KOPT-K1 (cell line): ENCODE measurements around the gene LALBA.

Source experiments
- H3K27ac ChIP-seq: fragments of 200-600 bp; sonication (generic); 2 replicates; pipeline ENCODE4 v1.5.1; 2016; ENCODE audit warnings: antibody characterized with exemption, mild to moderate bottlenecking, low read depth, low read length; ENCODE audit not compliant: poor library complexity, severe bottlenecking
- H3K36me3 ChIP-seq: fragments of 200-600 bp; sonication (generic); 2 replicates; pipeline ENCODE4 v1.5.1; 2017; ENCODE audit warnings: antibody characterized with exemption, mild to moderate bottlenecking, low read length, moderate library complexity; ENCODE audit not compliant: insufficient read depth
- H3K9me3 ChIP-seq: fragments of 200-600 bp; sonication (generic); 2 replicates; pipeline ENCODE4 v1.5.1; 2017; ENCODE audit warnings: antibody characterized with exemption, low read length, mild to moderate bottlenecking; ENCODE audit not compliant: insufficient read depth, poor library complexity, severe bottlenecking

Gene LALBA

DNA sequence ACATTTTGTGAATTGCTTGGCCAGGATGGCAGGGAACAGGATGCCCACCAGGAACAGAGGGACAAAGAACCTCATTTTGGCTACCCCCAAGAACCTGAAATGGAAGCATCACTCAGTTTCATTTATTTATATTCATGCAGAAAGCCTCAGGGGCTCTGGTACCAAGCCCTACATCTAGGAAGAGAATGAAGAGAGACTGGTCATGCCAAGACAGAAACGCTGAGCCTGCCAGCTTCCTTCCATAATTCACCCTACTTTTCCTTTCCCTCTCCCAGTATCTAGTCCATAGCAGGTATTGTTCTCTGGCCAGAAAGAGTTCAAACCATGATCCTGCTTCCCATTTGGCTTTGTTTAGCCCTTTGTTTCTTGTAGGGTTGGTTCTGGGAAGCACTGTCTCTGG, at the start of gene LALBA:
Gene LALBA (minus strand): TSS at position 101 of the 400 bp plus-strand sequence. CDS start 26 bp downstream, at position 75.
- no peak within 1 kb of the TSS for H3K27ac ChIP-seq
- no peaks in the 10 kb centered on the region for H3K9me3 ChIP-seq
- H3K36me3 ChIP-seq: no peaks in the 10 kb centered on the region

DNA sequence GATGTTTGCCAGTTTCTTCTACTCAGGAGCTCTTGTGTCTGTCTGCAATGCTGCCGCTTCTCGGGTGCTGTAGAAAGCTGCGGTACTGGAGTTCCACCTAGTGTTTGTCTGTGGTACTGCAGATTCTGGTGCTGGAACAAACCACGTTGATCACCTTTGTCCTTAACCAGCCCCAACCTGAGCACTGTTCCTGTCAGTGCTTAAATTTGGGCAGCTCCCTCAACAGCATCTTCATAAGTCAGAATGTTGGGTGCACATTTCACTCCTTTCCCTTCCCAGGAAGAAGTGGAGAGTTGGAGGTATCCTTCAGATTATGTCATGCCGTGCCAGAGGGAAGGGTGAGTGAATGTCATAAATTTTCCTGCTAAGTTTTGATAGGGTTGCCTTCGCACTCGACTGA, 48.7 kb upstream of the LALBA start:
- H3K27ac ChIP-seq: no peak overlapping the region
- H3K9me3 ChIP-seq: peaks cover 12% of the 10 kb centered on the region
- H3K36me3 ChIP-seq: no peaks in the 10 kb centered on the region

DNA sequence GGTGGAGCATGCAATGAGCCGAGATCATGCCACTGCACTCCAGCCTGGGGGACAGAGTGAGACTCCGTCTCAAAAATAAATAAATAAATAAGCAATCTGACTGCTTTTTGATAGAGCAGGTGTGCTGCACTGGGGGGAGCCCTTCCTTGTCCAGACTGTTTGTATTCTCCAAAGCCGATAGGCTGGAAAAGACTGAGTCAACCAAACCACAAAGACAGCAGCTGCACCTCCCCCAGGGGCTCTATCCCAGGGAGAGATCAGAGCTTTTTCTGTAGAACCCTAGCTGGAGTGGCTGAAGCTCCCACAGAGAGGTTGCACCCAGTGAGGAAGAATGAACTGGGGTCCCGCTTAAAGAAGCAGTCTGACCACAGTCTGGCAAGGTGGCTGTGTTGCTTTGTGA, 45.8 kb upstream of the LALBA start:
- Histone ChIP-seq H3K36me3 (no peaks in the 10 kb centered on the region), H3K27ac (no peak overlapping the region), H3K9me3 (peaks cover 23% of the 10 kb centered on the region)

DNA sequence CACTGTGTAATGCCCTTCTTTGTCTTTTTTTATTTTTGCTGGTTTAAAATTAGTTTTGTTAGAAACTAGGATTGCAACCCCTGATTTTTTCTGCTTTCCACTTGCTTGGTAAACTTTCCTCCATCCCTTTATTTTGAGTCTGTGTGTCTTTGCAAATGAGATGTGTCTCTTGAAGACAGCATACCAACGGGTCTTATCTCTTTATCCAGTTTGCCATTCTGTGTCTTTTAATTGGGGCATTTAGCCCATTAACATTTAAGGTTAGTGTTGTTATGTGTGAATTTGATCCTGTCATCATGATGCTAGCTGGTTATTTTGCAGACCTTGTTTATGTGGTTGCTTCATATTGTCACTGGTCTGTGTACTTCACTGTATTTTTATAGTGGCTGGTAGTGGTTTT, 43.5 kb upstream of the LALBA start:
- Histone ChIP-seq H3K36me3 (no peaks in the 10 kb centered on the region), H3K27ac (no peak overlapping the region), H3K9me3 (peaks cover 33% of the 10 kb centered on the region)

DNA sequence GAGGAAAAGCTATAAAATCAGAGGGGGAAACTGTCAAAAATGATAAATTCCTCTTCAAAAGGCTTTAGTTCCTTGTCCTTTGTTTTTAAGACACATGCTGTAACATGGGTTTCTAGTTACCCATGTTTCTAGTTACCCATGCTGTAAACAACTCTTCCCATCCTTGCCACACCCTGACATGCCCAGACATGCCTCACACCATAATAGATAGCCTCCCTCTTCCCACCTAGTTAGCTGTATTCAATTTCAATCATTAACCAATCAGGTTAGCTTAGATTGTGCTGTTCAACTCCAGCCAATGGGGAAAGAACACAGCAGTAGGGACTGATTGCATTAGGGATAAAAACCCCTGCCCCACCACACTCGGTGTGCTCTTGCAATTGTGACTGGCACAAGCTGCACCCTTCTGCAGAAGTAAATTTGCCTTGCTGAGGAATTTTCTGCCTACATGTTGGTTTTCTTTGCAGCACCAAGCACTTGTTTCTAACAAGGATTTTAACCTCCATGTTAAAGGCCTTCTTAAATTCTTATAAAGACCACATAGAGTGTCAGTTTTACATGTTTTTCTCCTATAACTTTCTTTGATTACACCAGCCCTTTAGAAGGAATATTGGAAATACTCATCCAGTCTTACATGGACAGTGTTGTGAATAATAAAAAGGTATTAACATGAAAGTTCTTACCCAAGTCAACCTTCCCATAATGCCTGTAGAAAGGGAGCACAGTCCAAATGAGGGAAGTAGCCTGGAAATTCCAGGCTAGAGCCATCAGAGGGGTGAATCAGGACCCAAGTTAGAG, 32.5 kb upstream of the LALBA start:
- Histone ChIP-seq H3K9me3 (peaks cover 29% of the 10 kb centered on the region), H3K36me3 (no peaks in the 10 kb centered on the region), H3K27ac (no peak overlapping the region)

DNA sequence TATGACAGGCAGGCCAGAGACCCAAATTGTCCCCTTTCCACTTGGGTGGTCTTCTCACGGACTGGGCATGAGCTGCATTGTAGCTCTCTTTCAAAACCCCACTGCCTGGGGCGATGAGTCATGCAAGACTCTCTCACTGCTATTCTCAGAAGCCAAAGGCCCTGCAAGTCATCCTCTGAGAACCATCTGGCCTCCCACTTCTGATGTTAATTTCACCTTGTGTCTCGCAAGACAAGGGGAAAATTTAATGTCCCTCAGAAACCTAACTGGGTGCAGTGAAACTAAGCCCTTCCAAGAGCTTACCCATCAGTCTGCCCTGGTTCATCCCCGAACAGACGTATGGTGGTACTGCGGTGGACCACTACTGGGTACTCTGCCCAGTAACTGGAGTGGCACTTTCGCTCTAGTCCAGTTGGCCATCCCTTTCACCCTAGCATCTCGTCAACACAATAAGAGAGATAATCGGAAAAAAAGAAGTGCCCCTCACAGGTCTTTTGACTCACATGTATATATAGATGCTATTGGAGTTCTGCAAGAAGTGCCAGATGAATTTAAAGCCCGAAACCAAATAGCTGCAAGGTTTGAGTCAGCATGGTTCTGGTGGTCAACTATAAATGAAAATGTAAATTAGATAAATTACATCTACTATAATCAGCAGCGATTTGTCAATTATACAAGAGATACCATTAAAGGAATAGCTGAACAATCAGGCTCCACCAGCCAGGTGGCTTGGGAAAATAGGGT, 31.3 kb upstream of the LALBA start:
- Histone ChIP-seq H3K9me3 (peaks cover 28% of the 10 kb centered on the region), H3K27ac (no peak overlapping the region), H3K36me3 (no peaks in the 10 kb centered on the region)

DNA sequence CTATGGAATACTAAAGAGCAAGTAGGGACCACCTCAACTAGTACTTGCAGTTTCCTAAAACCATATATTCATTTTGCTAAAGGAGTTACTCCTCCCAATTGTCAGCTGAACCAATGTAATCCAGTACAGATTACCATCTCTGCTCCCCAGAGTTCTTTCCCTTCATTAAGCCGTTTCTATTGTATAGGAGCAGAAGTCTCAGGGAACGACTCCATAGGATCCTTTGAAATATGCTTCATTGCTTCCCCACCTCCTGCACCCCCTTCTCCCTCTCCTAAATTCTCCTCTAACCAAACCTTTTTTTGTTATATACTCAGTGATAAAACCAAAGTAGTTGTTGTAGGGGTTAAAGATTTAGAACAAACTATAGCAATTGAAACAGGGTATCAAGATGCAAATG, 30.7 kb upstream of the LALBA start:
- Histone ChIP-seq H3K36me3 (no peaks in the 10 kb centered on the region), H3K27ac (no peak overlapping the region), H3K9me3 (peaks cover 24% of the 10 kb centered on the region)

DNA sequence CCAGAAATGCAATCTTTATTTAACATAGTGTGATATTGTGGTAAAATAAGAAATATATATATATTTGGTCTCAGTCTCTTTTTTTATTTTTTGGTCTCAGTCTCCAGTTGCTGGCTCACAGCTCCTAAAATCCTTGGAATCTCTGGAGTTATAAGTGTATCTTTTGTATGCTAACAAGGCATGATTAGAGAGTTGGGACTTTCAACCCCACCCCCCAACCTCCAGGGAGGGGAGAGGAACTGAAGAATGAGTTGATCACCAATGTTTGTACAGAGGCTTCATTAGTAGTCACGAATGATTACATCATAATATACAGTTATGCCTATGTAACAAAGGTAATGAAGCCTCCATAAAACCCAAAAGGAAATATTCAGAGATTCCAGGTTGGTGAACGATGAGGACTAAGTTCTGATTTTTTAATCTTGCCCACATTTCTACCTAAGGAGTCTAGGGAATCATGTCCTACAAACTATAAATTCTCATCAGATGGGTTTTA, 22.8 kb upstream of the LALBA start:
- Histone ChIP-seq H3K27ac (no peak overlapping the region), H3K36me3 (no peaks in the 10 kb centered on the region), H3K9me3 (peaks cover 11% of the 10 kb centered on the region)

DNA sequence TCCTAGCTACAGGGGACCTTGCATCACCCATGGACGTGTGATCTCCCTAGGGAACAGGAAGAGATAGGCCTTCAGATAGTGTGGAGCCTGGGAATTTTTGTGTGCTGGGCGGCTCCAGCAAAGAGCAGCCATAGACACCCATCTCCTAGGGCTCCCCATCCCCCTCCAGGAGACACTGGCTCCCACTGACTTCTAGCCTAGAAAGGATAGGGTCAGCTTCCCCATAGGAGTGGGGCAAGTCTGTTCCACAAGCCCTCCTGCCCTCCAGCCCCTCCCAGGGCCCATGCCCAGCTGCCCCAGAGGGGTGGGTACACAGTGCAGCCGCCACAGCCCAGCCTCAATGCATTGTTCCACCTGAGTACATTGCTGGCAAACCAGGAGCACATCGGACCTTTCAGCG, 16.5 kb upstream of the LALBA start:
- no peak overlapping the region for H3K27ac ChIP-seq
- no peaks in the 10 kb centered on the region for H3K9me3 ChIP-seq
- no peaks in the 10 kb centered on the region for H3K36me3 ChIP-seq

DNA sequence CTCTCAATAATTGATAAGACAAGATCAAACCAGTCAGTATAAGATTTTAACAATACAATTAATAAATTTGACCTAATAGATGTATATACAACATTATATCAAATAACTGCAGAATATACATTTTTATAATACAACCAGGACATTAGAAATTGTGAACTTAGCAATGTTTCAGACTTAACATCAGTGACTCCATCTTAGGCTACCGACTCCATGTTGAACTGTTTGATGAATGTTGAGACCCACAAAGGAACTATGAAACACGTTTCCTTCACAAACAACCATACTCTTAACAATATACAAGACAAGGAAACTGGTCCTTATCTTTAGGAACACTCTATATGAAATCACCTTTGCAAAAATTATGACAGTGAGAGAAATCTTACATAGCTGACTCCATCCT, 13.9 kb upstream of the LALBA start:
- Histone ChIP-seq H3K9me3 (no peaks in the 10 kb centered on the region), H3K36me3 (no peaks in the 10 kb centered on the region), H3K27ac (no peak overlapping the region)

DNA sequence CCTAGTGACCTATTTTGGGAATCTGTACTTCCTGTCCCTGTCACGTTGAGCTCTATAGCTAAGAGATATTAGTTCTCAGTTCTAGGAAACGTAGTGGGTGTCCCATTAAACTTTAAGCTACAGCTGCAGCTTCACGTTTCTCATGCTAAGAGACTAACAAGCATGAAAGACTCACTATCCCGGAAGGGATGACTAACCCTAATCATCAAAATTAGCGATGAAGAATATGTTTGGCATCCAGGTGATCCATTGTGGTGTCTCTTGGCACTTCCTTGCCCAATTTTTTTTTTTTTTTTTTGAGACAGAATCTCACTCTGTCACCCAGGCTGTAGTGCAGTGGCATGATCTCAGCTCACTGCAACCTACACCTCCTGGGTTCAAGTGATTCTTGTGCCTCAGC, 11.0 kb upstream of the LALBA start:
- H3K36me3 ChIP-seq: no peaks in the 10 kb centered on the region
- no peak overlapping the region for H3K27ac ChIP-seq
- no peaks in the 10 kb centered on the region for H3K9me3 ChIP-seq

DNA sequence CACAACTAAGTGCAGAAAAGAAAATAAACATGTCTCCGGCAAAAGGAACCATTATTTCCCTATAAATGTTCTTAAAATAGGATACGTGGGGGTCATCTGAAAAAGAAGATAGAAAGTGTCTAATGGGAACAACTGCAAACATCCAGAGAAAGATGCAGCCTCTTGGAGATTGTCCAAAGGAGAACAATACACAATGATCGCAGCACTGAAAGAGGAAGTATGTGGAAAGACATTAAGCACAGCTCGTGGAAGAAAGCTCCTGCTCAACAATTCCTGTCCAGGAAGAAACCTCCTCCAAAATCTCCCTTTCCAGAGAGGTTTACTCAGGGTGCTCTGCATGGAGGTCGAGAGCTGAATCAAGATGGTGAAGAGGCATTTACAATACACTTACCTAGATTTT, 2.5 kb upstream of the LALBA start:
- Histone ChIP-seq H3K27ac (no peak overlapping the region), H3K9me3 (no peaks in the 10 kb centered on the region), H3K36me3 (no peaks in the 10 kb centered on the region)

DNA sequence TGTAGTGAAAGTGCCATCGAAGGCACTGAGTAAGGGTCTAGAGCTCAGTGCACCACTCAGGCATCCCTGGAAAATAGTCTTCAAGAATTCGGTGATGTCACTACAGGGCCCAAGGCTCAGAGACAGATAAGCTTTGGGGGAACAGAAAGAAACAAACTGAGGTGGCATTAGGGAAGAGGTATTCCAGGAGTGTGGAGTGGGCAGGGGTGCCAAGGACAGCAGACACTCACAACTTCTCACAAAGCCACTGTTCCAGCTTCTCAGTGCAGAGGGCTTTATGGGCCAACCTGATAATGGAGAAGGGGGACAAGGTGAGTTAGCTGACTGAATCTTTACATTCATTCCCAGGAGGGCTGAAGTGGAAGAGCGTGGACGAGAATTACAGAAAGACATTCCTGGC, 2.1 kb downstream of the LALBA start:
- Histone ChIP-seq H3K36me3 (no peaks in the 10 kb centered on the region), H3K9me3 (no peaks in the 10 kb centered on the region), H3K27ac (no peak overlapping the region)

DNA sequence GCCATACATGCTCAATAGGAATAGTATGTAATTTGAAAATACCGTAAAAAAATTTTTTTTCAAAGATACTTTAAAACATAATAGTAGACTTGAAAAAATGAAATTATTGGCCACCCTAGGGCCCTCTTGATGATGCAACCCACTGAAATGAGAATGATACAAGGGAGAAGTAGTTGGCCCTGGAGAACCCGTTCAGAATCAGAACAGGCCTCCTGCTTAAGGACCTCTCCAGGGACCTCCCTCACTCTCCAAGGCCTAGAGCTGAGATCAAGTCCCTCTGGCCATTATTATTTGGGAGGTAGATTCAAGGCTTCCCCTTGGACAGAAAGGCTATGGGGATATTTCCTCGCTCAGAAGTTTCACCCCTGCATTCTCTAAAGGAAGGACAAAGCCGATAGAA, 11.9 kb downstream of the LALBA start:
- Histone ChIP-seq H3K36me3 (no peaks in the 10 kb centered on the region), H3K27ac (no peak overlapping the region), H3K9me3 (no peaks in the 10 kb centered on the region)

DNA sequence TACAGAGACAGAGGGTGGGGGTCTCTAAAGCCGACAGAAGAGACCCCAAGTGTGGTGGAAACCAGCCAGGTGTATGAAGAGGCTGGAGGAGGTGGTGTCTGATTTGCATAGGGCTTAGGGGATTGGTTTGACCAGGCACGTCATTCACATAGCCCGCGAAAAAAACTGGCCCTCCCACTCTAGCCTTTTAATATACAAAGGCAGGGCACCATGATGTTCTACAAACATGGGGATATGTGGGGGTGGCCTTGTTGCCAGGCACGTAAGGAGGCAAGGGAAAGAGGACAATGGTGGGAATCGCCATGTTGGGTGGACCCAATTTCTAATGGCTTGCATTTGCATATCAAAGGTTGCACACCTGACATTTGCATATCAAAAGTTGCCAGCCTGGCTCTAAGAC, 13.2 kb downstream of the LALBA start:
- no peaks in the 10 kb centered on the region for H3K36me3 ChIP-seq
- no peaks in the 10 kb centered on the region for H3K9me3 ChIP-seq
- H3K27ac ChIP-seq: no peak overlapping the region
